HG03103 (cell line): ENCODE data around the gene PURB.
A peak's percentile ranks its signal among the peaks of the same experiment; 100 is the strongest.
"Not testable (repeated sequence)": the region's sequence is repeated elsewhere in the genome, so short reads cannot be mapped to it uniquely, and the experiment has no call there.

Experiments used
- ATAC-seq: cut with Tn5 transposase; IDR thresholded peaks from one replicate; pipeline ENCODE4 v1.9.1; 2021; ENCODE audit warnings: low read depth; ENCODE audit not compliant: unreplicated experiment

The PURB gene

DNA sequence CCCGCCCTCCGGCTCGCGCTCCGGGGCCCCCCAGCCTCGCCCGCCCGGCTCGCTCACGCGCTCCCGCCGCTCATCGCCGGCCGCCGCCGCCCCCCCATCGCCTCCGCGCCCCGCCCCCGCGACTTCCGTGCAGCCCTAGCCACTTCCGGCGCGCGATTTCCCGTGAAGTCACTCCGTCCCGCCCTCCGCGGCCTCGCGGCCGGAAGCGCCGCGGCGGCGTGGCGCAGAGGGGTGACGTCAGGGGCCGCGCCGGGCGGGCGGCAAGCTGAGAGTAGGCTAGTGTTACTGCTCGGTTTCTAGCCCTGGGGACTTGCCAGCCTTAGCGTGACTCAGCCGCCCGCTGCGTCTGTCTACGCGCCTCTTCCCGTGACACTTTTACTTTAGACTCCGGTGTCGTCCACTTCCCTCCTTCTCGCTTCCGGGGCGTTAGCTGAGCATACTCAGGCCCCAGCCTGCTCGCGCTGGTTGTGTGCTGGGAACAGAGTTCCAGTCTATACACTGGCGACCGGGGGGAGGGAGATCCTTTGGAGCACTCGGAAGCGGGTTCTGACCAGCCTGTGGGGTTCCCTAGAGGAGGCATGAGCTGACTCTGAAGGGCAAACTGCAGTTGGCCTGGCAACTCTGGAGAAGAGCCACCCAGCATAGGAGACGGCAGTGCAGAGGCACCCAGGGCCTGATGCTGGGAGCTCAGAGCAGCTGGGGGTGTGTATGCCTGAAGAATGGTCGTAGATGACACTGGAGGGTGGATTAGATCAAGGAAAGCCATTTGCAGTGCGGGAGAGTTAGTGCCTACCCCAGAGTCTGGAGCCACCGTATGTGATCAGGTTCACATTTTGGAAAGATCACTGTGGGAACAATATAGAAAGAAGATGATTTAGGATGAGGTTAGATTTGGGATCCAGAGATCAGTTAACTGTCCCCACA is at the start of gene PURB:
TSS of gene PURB (minus strand) at position 137 of the 924 bp plus-strand sequence. CDS start 182 bp downstream, outside the sequence.
- peak; percentile 79 for ATAC-seq

- ATAC-seq = no peak
Observed at GRCh38 chr7:44935016-44935415, 49.7 kb upstream of the PURB start.

GRCh38 chr7:44934510-44934909 is 49.2 kb upstream of the PURB start:
- not testable (repeated sequence) for ATAC-seq

GRCh38 chr7:44930921-44931320 is 45.6 kb upstream of the PURB start:
- no peak for ATAC-seq

DNA sequence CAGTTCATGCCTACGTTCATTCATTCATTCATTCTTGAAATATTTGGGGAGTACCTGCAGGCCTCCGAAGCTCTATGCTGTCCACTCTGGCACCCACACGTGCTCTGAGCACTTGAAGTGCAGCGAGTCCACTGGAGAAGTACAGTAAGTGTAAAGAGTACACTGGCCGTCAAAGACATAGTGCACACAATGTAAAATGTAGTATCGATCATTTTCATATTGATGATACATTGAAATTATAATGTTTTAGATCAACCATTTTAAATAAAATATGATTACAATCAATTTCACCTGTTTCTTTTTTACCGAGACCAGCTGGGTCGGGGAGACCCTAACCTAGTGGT is 37.0 kb upstream of the PURB start:
- no peak for ATAC-seq

DNA sequence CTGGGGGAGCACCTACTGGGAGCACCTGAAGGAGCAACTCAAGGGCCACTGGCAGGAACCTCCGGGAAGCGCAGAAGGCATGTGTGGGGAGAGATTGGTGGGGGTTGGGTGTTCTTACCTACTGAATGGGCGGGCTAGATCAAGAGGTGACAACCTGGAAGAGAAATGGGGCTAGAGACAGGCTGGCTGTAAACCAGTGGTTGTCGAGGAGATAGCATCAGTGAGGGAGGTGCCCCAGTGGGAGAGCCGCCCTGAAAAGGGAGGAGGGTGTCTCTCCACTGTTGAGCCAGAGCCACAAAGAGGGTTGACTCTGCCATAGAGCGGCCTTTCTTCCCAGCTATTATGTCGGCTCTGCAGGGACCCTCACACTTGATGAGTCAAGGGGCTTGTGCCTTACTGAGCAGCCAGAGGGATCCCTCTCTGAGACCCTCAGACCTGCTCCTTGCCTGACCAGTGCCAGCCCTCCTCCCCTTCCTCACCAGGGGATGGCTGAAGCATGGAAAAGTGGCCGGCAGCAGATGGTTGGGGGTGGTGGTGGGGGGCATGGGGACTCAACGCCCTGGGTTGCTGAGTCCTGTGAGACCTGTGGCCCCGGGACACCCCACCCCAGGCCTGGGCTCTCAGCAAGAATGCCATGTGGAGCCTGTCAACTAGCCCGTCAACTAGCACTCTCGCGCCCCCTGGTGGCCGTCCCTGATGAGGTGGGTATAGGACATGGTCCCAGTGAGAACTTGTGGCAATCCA is 36.4 kb upstream of the PURB start:
- peak; percentile 71 for ATAC-seq

DNA sequence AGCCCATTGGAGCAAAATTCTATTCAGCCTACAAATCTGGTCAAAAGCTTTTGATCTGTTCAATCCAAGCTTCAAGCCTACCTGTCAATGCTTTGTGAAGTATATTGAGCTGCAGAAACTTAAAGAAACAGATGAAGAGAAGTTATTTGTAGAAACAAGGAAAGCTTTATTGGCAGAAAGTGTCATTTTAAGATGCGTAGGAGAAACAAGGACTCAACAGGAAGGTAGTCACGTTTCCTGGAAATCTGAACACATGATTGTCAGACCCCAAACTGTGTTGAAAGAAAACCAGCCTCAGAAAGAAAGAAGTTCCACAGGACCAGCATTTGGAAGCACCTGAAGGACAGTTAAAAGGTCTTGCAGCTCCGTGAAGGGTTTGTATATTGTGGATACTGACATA is 34.8 kb upstream of the PURB start:
- ATAC-seq = no peak

DNA sequence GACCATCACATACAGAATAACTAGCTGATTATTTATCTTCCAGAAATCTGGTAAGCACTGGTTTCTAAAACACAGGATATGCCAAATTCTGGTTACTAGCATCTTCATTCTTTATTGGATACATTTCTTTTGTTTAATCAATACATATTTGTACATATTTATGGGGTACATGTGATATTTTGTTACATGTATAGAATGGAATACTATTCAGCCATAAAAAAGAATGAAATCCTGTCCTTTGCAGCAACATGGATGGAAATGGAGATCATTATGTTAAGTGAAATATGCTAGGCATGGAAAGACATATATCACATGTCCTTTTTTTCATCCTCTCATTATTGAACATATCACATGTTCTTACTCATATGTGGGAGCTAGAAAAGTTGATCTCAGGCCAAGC is 32.7 kb upstream of the PURB start:
- no peak for ATAC-seq

DNA sequence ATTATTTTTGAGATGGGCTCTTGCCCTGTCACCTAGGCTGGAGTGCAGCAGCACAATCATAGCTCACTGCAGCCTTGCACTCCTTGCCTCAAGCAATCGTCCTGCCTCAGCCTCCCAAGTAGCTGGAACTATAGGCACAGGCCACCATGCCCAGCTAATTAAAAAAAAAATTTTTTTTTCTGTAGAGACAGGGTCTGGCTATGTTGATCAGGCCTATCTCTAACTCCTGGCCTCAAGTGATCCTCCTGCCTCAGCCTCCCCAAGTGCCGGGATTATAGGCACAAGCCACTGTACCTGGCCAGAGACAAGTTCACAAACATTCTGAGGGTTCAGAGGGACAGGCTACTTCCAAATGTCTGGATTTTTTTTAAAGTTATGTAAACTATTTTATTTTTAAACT is 32.1 kb upstream of the PURB start:
- ATAC-seq = no peak

DNA sequence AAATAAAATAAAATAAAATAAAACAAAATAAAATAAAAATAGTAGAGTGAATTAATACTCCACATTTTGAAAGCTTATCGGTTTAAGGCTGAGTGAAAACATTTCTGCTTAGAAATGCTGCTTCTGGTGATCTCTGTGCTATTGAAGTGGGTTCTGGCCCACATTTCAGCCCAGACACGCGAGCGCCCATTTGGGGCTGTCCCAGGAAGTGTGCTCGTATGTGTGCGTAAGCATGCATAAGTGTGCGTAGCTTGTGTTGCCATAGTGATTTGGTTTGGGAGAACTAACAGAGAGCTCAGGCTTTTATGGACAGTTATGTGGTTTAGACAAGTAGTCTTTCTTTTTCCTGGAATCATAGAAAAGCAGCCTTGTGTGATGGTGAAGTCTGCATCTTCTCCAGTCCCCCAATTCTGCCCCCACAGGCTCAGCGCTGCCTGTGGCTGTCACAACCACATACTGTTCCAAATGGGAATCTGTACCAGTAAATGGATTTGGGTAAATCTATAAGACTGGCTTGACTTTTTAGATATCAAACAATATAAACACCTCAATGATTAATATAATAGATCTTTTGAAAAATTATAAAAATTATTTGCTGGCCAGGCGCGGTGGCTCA is 29.8 kb upstream of the PURB start:
- peak; percentile 74 for ATAC-seq

DNA sequence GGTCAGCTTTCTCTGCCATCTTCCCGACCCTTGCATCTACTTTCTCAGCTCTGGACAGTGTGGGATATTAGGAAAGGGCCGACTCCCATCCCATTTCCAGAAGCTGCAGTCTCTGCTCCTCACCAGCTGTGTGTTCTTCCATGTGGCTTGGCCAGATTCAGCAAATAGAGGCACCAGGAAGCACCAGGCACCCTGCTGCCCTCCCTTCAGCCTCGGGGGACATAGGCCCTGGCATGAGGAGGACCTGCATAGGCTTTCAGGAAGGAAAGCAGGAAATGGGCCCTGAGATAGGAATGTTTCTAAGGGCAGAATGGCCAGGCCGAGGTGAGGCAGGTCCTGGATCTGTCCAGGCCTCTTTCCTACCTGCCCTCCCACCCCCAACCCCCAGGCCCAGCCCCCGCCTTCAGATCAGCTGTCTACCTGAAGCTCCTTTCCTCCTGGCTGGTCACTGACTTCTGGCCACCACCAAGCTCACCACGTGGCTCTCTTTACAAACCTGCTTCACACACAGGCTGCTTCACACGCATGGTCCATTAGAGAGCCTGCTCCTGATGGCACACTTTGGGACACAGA is 27.5 kb upstream of the PURB start:
- no peak for ATAC-seq

- ATAC-seq = no peak
Observed at GRCh38 chr7:44911911-44912310, 26.6 kb upstream of the PURB start.

DNA sequence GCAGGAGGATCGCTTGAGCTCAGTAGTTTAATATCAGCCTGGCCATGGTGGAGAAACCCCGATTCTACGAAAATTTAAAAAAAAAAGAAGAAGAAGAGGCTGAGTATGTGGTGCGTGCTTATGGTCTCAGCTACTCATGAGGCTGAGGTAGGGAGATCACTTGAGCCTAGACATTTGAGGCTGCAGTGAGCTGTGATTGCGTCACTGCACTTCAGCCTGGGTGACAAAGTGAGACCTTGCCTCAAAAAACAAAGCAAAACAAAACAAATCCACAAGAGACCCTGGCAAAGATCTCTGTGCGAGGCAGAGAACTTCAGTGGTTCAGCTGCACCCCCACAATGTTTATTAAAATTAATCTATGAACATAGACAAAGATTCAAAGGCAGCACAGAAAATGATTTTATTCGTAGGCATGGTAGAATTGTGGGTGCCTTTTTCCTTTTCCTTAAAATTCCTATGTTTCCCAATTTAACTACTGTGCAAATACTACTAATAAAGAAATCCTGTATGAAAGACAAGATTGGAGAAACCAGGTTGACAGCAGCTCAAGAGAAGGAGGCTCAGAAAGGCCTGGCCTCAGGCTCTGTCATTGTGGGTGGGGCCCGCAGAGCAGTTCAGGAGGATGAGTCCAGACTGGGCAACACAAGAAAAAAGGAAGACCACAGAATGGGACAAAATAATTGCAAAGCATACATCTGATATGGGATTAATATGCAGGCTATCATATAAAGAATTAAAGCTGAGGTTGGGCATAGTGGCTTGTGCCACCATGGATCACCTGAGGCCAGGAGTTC is 24.5 kb upstream of the PURB start:
- ATAC-seq = no peak

GRCh38 chr7:44906965-44907364 is 21.6 kb upstream of the PURB start:
- no peak for ATAC-seq

GRCh38 chr7:44905002-44905635 is 19.8 kb upstream of the PURB start:
- no peak for ATAC-seq

GRCh38 chr7:44899443-44899842 is 14.1 kb upstream of the PURB start:
- no peak for ATAC-seq

- ATAC-seq = no peak
Observed at GRCh38 chr7:44898039-44898438, 12.7 kb upstream of the PURB start.

GRCh38 chr7:44897309-44897708 is 12.0 kb upstream of the PURB start:
- no peak for ATAC-seq

- no peak for ATAC-seq
Observed at GRCh38 chr7:44894888-44895580, 9.7 kb upstream of the PURB start.
